ENCODE results near the gene IL1RAPL2. TPM values are rescaled to one million over a fixed set of nuclear protein-coding genes. Genes with fewer than 3 reads are reported as not detected.

Gene IL1RAPL2
- total RNA-seq, 1 donor from 2014 or later, result not detected

GRCh38 chrX:105211066-105211575 lies 645.1 kb downstream of the IL1RAPL2 start:
- no peak for TF ChIP-seq CTCF (IDR thresholded peaks at IDR 0.05)
- DNase-seq, result no peak
- no peak overlapping the region for H3K4me3 ChIP-seq
- ATAC-seq, result no peak
- no peaks in the 10 kb centered on the region for H3K9me3 ChIP-seq
- intact Hi-C loops (cut with DNase I), result no loop called here
- H3K27ac ChIP-seq, result no peak overlapping the region
- H3K27me3 ChIP-seq, result no peaks in the 10 kb centered on the region
- H3K4me1 ChIP-seq, result no peaks in the 10 kb centered on the region
- H3K36me3 ChIP-seq, result no peaks in the 10 kb centered on the region

- Histone ChIP-seq H3K27ac (no peak overlapping the region), H3K27me3 (no peaks in the 10 kb centered on the region), H3K4me3 (no peak overlapping the region), H3K4me1 (no peaks in the 10 kb centered on the region), H3K36me3 (no peaks in the 10 kb centered on the region), H3K9me3 (no peaks in the 10 kb centered on the region)
- TF ChIP-seq CTCF (IDR thresholded peaks at IDR 0.05), result no peak
- intact Hi-C loops (cut with DNase I), result no loop called here
- no peak for DNase-seq
- ATAC-seq, result no peak
Observed at GRCh38 chrX:105219454-105220401, 653.7 kb downstream of the IL1RAPL2 start.

GRCh38 chrX:105220636-105221035 lies 654.6 kb downstream of the IL1RAPL2 start, which contains the start of gene TEX13A:
TSS of gene TEX13A (minus strand) at chrX:105220694. CDS start at chrX:105220397, 297 bp downstream.
- intact Hi-C loops (cut with DNase I), result no loop called here
- no peak for TF ChIP-seq CTCF (IDR thresholded peaks at IDR 0.05)
- ATAC-seq (no peak), DNase-seq (no peak)
- Histone ChIP-seq H3K27ac (no peak within 1 kb of the TSS), H3K27me3 (no peaks in the 10 kb centered on the region), H3K9me3 (no peaks in the 10 kb centered on the region), H3K36me3 (no peaks in the 10 kb centered on the region), H3K4me1 (no peaks in the 10 kb centered on the region), H3K4me3 (no peak within 1 kb of the TSS)

- no peaks in the 10 kb centered on the region for H3K36me3 ChIP-seq
- no peak overlapping the region for H3K27ac ChIP-seq
- intact Hi-C loops (cut with DNase I), result no loop called here
- DNase-seq (no peak), ATAC-seq (no peak)
- no peaks in the 10 kb centered on the region for H3K27me3 ChIP-seq
- no peaks in the 10 kb centered on the region for H3K9me3 ChIP-seq
- no peak overlapping the region for H3K4me3 ChIP-seq
- H3K4me1 ChIP-seq, result no peaks in the 10 kb centered on the region
- no peak for TF ChIP-seq CTCF (IDR thresholded peaks at IDR 0.05)
Observed at GRCh38 chrX:105221374-105221773, 655.4 kb downstream of the IL1RAPL2 start.

- ATAC-seq (no peak), DNase-seq (no peak)
- no peaks in the 10 kb centered on the region for H3K36me3 ChIP-seq
- intact Hi-C loops (cut with DNase I), result no loop called here
- TF ChIP-seq CTCF (IDR thresholded peaks at IDR 0.05), result no peak
- H3K4me1 ChIP-seq, result no peaks in the 10 kb centered on the region
- no peaks in the 10 kb centered on the region for H3K27me3 ChIP-seq
- H3K9me3 ChIP-seq, result no peaks in the 10 kb centered on the region
- no peak overlapping the region for H3K4me3 ChIP-seq
- no peak overlapping the region for H3K27ac ChIP-seq
Observed at GRCh38 chrX:105226499-105226898, 660.5 kb downstream of the IL1RAPL2 start.
